Transverse colon (tissue), 4 donors: ENCODE results near the gene ABCB10. TPM values are rescaled to one million over a fixed set of nuclear protein-coding genes. Genes with fewer than 3 reads are reported as not detected.
A peak's percentile ranks its signal among the peaks of the same experiment; 100 is the strongest.

Experiments used
- DNase-seq: peaks from one replicate; pipeline ENCODE4 v3.0.0-alpha.2; 2019
- H3K27ac ChIP-seq, 4 donors: fragments of 200-600 bp; sonication (generic); 2 replicates each; pipeline ENCODE4 v1.5.1; 2016 to 2018; ENCODE audit warnings: inconsistent platforms in 4 of 4
- H3K27me3 ChIP-seq: fragments of 200-600 bp; sonication (generic); 2 replicates; pipeline ENCODE4 v1.5.1; 2017; ENCODE audit warnings: inconsistent platforms
- H3K36me3 ChIP-seq, 4 donors: fragments of 200-600 bp; sonication (generic); 2 replicates each; pipeline ENCODE4 v1.5.1; 2017 to 2019; ENCODE audit warnings: inconsistent platforms in 4 of 4
- H3K4me1 ChIP-seq, 4 donors: fragments of 200-600 bp; sonication (generic); 2 replicates each; pipeline ENCODE4 v1.5.1; 2017 to 2020; ENCODE audit warnings: inconsistent platforms in 4 of 4
- H3K4me3 ChIP-seq, 4 donors: fragments of 200-600 bp; sonication (generic); 1 replicate in 1 of 4; 2 replicates in 3 of 4; pipeline versions ENCODE4 v1.5.1 to v1.6.1; 2017 to 2019; ENCODE audit warnings: inconsistent platforms in 4 of 4
- H3K9me3 ChIP-seq, 2 donors: fragments of 200-600 bp; sonication (generic); 2 replicates each; pipeline ENCODE4 v1.5.1; 2017 to 2019; ENCODE audit warnings: inconsistent platforms in 2 of 2
- CTCF ChIP-seq, 5 experiments: fragments of 200-600 bp in 3 of 5; fragments of 450-650 bp in 2 of 5; sonication (generic) in 3 of 5; IDR thresholded peaks; 1 replicate in 2 of 5; 2 replicates in 3 of 5; pipeline ENCODE4 v1.5.1; 2016 to 2017; ENCODE audit warnings: antibody characterized with exemption in 5 of 5, inconsistent platforms in 3 of 5, mild to moderate bottlenecking in 2 of 5, moderate library complexity in 1 of 5
- EP300 ChIP-seq: sonication (generic); formaldehyde crosslinking; IDR thresholded peaks from one replicate; pipeline ENCODE4 v1.6.1; 2017; ENCODE audit warnings: antibody characterized with exemption, low read depth
- POLR2A ChIP-seq: fragments of 450-650 bp; IDR thresholded peaks from one replicate; pipeline ENCODE4 v1.6.1; 2016; ENCODE audit warnings: antibody characterized with exemption, mild to moderate bottlenecking, moderate library complexity
- POLR2AphosphoS5 ChIP-seq, 3 donors: sonication (generic); formaldehyde crosslinking; IDR thresholded peaks; one replicate each; pipeline ENCODE4 v1.6.1; 2016; ENCODE audit warnings: antibody characterized with exemption in 3 of 3
- WGBS, 2 donors: methylation state at CpG; one replicate each; pipeline ENCODE4 v1.1.5; 2018; ENCODE audit warnings: low coverage in 1 of 2; 5-methylcytosine and 5-hydroxymethylcytosine counted together
- in situ Hi-C, 4 donors: fragments of 200-750 bp; cut with MboI; loops; one replicate each; pipeline versions ENCODE4 v1.15.0 to v1.15.1; 2017; ENCODE audit warnings: low sequenced_read_pairs in 3 of 4, low pct_ligation_motif_present in 1 of 4, low pct_unique_long_range_greater_than_20kb in 1 of 4
- intact Hi-C: fragments of 100-400 bp; cut with DNase I; formaldehyde crosslinking; loops from one replicate; pipeline ENCODE4 v1.15.1; 2023; ENCODE audit warnings: low total_unique reads
- total RNA-seq, 4 donors: library from RNA; depleted of rRNA; stranded (reverse); fragments of >200 nt; gene quantifications; one replicate each; pipeline ENCODE4 v1.1.0, GENCODE V29; 2016

The ABCB10 gene
- total RNA-seq, 4 donors from 2014 or later, result 4.5 to 22.5 (median 18.9) TPM

- peaks cover 0 to 21% (median 3%) of the 10 kb centered on the region in 4 donors for H3K4me1 ChIP-seq
- H3K27me3 ChIP-seq, result no peaks in the 10 kb centered on the region
- TF ChIP-seq POLR2A, result no peak
- in situ Hi-C loops (loop anchor here in 1 of 4 donors (10.0 kb wide), 1 partner anchor 54 kb away; the partner anchor contains the start of genes TAF5L and URB2), intact Hi-C loops (no loop called here)
- H3K9me3 ChIP-seq, result no peaks in the 10 kb centered on the region
- peak overlapping the region in 2 of 4 donors; percentile 4 to 21 for H3K27ac ChIP-seq
- DNase-seq, result no peak
- 13 to 26% methylated on average over 2 of the region's 2 CpGs for WGBS, 2 donors
- H3K4me3 ChIP-seq, result no peak overlapping the region
- no peaks in the 10 kb centered on the region for H3K36me3 ChIP-seq
Observed at GRCh38 chr1:229570891-229571516, 12.5 kb upstream of the ABCB10 start.

- Histone ChIP-seq H3K4me1 (peaks cover 0 to 21% (median 3%) of the 10 kb centered on the region in 4 donors), H3K9me3 (no peaks in the 10 kb centered on the region), H3K27me3 (no peaks in the 10 kb centered on the region), H3K36me3 (no peaks in the 10 kb centered on the region), H3K27ac (peak overlapping the region in 1 of 4 donors; percentile 4), H3K4me3 (no peak overlapping the region)
- intact Hi-C loops, result no loop called here
- WGBS, 2 donors, result 84 to 87% methylated on average over 20 of the region's 20 CpGs
- DNase-seq, result no peak
- in situ Hi-C loops, result loop anchor here in 1 of 4 donors (10.0 kb wide), 1 partner anchor 54 kb away; the partner anchor contains the start of genes TAF5L and URB2
- TF ChIP-seq POLR2A (no peak), CTCF (IDR thresholded peaks at IDR 0.05) (no peak), POLR2AphosphoS5 (IDR thresholded peaks at IDR 0.05) (no peak), EP300 (no peak)
Observed at GRCh38 chr1:229570305-229570704, 11.8 kb upstream of the ABCB10 start.

- 85 to 86% methylated on average over 11 to 13 of the region's 13 CpGs for WGBS, 2 donors
- no peak overlapping the region for H3K27ac ChIP-seq
- in situ Hi-C loops (loop anchor here in 2 of 4 donors (10.0 kb wide), 2 partner anchors 58 to 68 kb away; partner anchors contain the start of genes TAF5L (in 1 of the 2) and URB2 (in 1 of the 2)), intact Hi-C loops (no loop called here)
- no peak for DNase-seq
- no peaks in the 10 kb centered on the region for H3K36me3 ChIP-seq
- TF ChIP-seq CTCF (IDR thresholded peaks at IDR 0.05) (no peak), EP300 (no peak), POLR2A (no peak), POLR2AphosphoS5 (IDR thresholded peaks at IDR 0.05) (no peak)
- H3K4me3 ChIP-seq, result no peak overlapping the region
- peaks cover 0 to 22% (median 5%) of the 10 kb centered on the region in 4 donors for H3K4me1 ChIP-seq
- H3K27me3 ChIP-seq, result no peaks in the 10 kb centered on the region
- H3K9me3 ChIP-seq, result no peaks in the 10 kb centered on the region
Observed at GRCh38 chr1:229567109-229567868, 8.8 kb upstream of the ABCB10 start.

GRCh38 chr1:229563701-229564100 is 5.2 kb upstream of the ABCB10 start:
- no peak for DNase-seq
- peak overlapping the region in 1 of 4 donors; percentile 15 for H3K4me3 ChIP-seq
- H3K36me3 ChIP-seq, result no peaks in the 10 kb centered on the region
- intact Hi-C loops (no loop called here), in situ Hi-C loops (loop anchor here in 2 of 4 donors (10.0 kb wide), 2 partner anchors 61 to 71 kb away; partner anchors contain the start of genes TAF5L (in 1 of the 2) and URB2 (in 1 of the 2))
- H3K4me1 ChIP-seq, result peaks cover 0 to 15% (median 5%) of the 10 kb centered on the region in 4 donors
- TF ChIP-seq POLR2A (peak; percentile 24), CTCF (IDR thresholded peaks at IDR 0.05) (no peak), EP300 (peak; percentile 72), POLR2AphosphoS5 (IDR thresholded peaks at IDR 0.05) (peak; percentile 39 to 86 (median 78))
- H3K27ac ChIP-seq, result peak overlapping the region; percentile 62 to 80 (median 70)
- H3K27me3 ChIP-seq, result no peaks in the 10 kb centered on the region
- no peaks in the 10 kb centered on the region for H3K9me3 ChIP-seq
- WGBS, 2 donors, result 24 to 50% methylated on average over 3 to 5 of the region's 5 CpGs
